Measurements from ENCODE around the gene EGFR.

Gene EGFR

GRCh38 chr7:55212838-55213237 is 194.0 kb downstream of the EGFR start:
- DNase-seq (ENCODE audit: low read depth): no peak

- no peak for DNase-seq (ENCODE audit: low read depth)
Measured at GRCh38 chr7:55214707-55215106, 195.9 kb downstream of the EGFR start.

GRCh38 chr7:55223023-55223422 is 204.2 kb downstream of the EGFR start:
- no peak for DNase-seq (ENCODE audit: low read depth)

- no peak for DNase-seq (ENCODE audit: low read depth)
Measured at GRCh38 chr7:55224111-55224510, 205.3 kb downstream of the EGFR start.

GRCh38 chr7:55224810-55225209 is 206.0 kb downstream of the EGFR start:
- DNase-seq (ENCODE audit: low read depth): no peak

GRCh38 chr7:55230014-55230413 is 211.2 kb downstream of the EGFR start:
- DNase-seq (ENCODE audit: low read depth): no peak

- no peak for DNase-seq (ENCODE audit: low read depth)
Measured at GRCh38 chr7:55231736-55232280, 213.0 kb downstream of the EGFR start.

- no peak for DNase-seq (ENCODE audit: low read depth)
Measured at GRCh38 chr7:55233001-55233400, 214.2 kb downstream of the EGFR start.

GRCh38 chr7:55234408-55234807 is 215.6 kb downstream of the EGFR start:
- no peak for DNase-seq (ENCODE audit: low read depth)

GRCh38 chr7:55235115-55235514 is 216.3 kb downstream of the EGFR start:
- DNase-seq (ENCODE audit: low read depth): no peak

- no peak for DNase-seq (ENCODE audit: low read depth)
Measured at GRCh38 chr7:55235801-55236200, 217.0 kb downstream of the EGFR start.

GRCh38 chr7:55236476-55236875 is 217.7 kb downstream of the EGFR start:
- no peak for DNase-seq (ENCODE audit: low read depth)

GRCh38 chr7:55237156-55237893 is 218.5 kb downstream of the EGFR start:
- no peak for DNase-seq (ENCODE audit: low read depth)

GRCh38 chr7:55239406-55239805 is 220.6 kb downstream of the EGFR start:
- no peak for DNase-seq (ENCODE audit: low read depth)

GRCh38 chr7:55240418-55241142 is 221.8 kb downstream of the EGFR start:
- no peak for DNase-seq (ENCODE audit: low read depth)

- DNase-seq (ENCODE audit: low read depth): no peak
Measured at GRCh38 chr7:55241958-55242357, 223.1 kb downstream of the EGFR start.

GRCh38 chr7:55242613-55243012 is 223.8 kb downstream of the EGFR start:
- DNase-seq (ENCODE audit: low read depth): no peak

- no peak for DNase-seq (ENCODE audit: low read depth)
Measured at GRCh38 chr7:55244006-55244745, 225.4 kb downstream of the EGFR start.

GRCh38 chr7:55245271-55245723 is 226.5 kb downstream of the EGFR start:
- no peak for DNase-seq (ENCODE audit: low read depth)

GRCh38 chr7:55246171-55246570 is 227.4 kb downstream of the EGFR start:
- no peak for DNase-seq (ENCODE audit: low read depth)

- DNase-seq (ENCODE audit: low read depth): no peak
Measured at GRCh38 chr7:55247428-55247827, 228.6 kb downstream of the EGFR start.

- DNase-seq (ENCODE audit: low read depth): no peak
Measured at GRCh38 chr7:55248526-55248925, 229.7 kb downstream of the EGFR start.

Data from T follicular helper cell (primary cell).